ENCODE measurements around the gene SAFB. TPM values are rescaled to one million over a fixed set of nuclear protein-coding genes. Genes with fewer than 3 reads are reported as not detected.

SAFB gene
- total and polyA plus RNA-seq, 2 of the 13 experiments (the other 11 are each of a cell fraction or from before 2014, with no cell fraction given): 21.0 to 28.4 TPM

GRCh38 chr19:5592531-5593342 lies 30.1 kb upstream of the SAFB start:
- Histone ChIP-seq H3K9me3 (ENCODE audit: low read length) (no peaks in the 10 kb centered on the region), H3K27ac (ENCODE audit: extremely low read length, insufficient read depth, low read length) (no peak overlapping the region), H3K27me3 (ENCODE audit: control insufficient read depth in 1 of 2, insufficient read depth in 2 of 2, low read length in 2 of 2) (no peaks in the 10 kb centered on the region), H4K20me1 (ENCODE audit: insufficient read depth, low read length) (peaks cover 4% of the 10 kb centered on the region; the same call in 1 of the 2 replicates), H3K4me3 (replicated peaks in 1 of 3; ENCODE audit: insufficient read depth in 1 of 3, low read depth in 2 of 3, low read length in 3 of 3) (no peak overlapping the region), H3K36me3 (replicated peaks in 1 of 2; ENCODE audit: control insufficient read depth in 1 of 2, insufficient read depth in 2 of 2, low read length in 2 of 2) (peaks cover 44 to 91% of the 10 kb centered on the region in 2 experiments), H3K4me1 (ENCODE audit: insufficient read depth, low read length) (peaks cover 22% of the 10 kb centered on the region), H3K9ac (ENCODE audit: insufficient read depth, low read depth, low read length) (no peak overlapping the region), H2AFZ (ENCODE audit: low read length) (no peak overlapping the region), H3K79me2 (ENCODE audit: insufficient read depth, low read length) (no peaks in the 10 kb centered on the region), H3K4me2 (ENCODE audit: low read depth, low read length) (no peak overlapping the region)
- no peak for DNase-seq (ENCODE audit: low spot score)
- no peak for TF ChIP-seq SP1 (IDR thresholded peaks at IDR 0.05)
- TF ChIP-seq SP1 (CRISPR knock-in tag; IDR thresholded peaks at IDR 0.05): no peak
- CTCF ChIA-PET (ENCODE audit: low intra/inter-chr PET ratio, low total read pairs): no interaction called here
- POLR2A ChIA-PET: no interaction called here
- BruUV-seq (replicated peaks): no TSS peak
- ATAC-seq: no peak
- in situ Hi-C loops (cut with HindIII; ENCODE audit: extremely low pct_ligation_motif_present, low pct_unique_long_range_greater_than_20kb) (no loop called here), intact Hi-C loops (cut with micrococcal nuclease; ENCODE audit: unreplicated experiment) (no loop called here)
- WGBS (ENCODE audit: low lambda C conversion rate): 98% methylated on average over 23 of the region's 24 CpGs
- FAIRE-seq: no peak

GRCh38 chr19:5593343-5594255 lies 29.3 kb upstream of the SAFB start:
- intact Hi-C loops (cut with micrococcal nuclease; ENCODE audit: unreplicated experiment): no loop called here
- H2AFZ ChIP-seq (ENCODE audit: low read length): no peak overlapping the region
- ChIA-PET CTCF (ENCODE audit: low intra/inter-chr PET ratio, low total read pairs) (no interaction called here), POLR2A (interaction anchor here (2.6 kb wide), 1 partner anchor 29 kb away, joined by 12 read pairs; the partner anchor contains the start of genes SAFB and SAFB2)
- DNase-seq (ENCODE audit: low spot score) (no peak), FAIRE-seq (no peak), ATAC-seq (no peak)
- no peaks in the 10 kb centered on the region for H3K27me3 ChIP-seq (ENCODE audit: control insufficient read depth in 1 of 2, insufficient read depth in 2 of 2, low read length in 2 of 2)
- no peak overlapping the region for H3K9ac ChIP-seq (ENCODE audit: insufficient read depth, low read depth, low read length)
- peaks cover 22% of the 10 kb centered on the region for H3K4me1 ChIP-seq (ENCODE audit: insufficient read depth, low read length)
- H3K9me3 ChIP-seq (ENCODE audit: low read length): no peaks in the 10 kb centered on the region
- H3K79me2 ChIP-seq (ENCODE audit: insufficient read depth, low read length): no peaks in the 10 kb centered on the region
- H4K20me1 ChIP-seq (ENCODE audit: insufficient read depth, low read length): peaks cover 4% of the 10 kb centered on the region; the same call in 1 of the 2 replicates
- peak overlapping the region; percentile 78 for H3K27ac ChIP-seq (ENCODE audit: extremely low read length, insufficient read depth, low read length)
- H3K4me2 ChIP-seq (ENCODE audit: low read depth, low read length): no peak overlapping the region
- WGBS (ENCODE audit: low lambda C conversion rate): 98% methylated on average over 67 of the region's 67 CpGs
- peaks cover 49 to 91% of the 10 kb centered on the region in 2 experiments for H3K36me3 ChIP-seq (replicated peaks in 1 of 2; ENCODE audit: control insufficient read depth in 1 of 2, insufficient read depth in 2 of 2, low read length in 2 of 2)
- no peak overlapping the region for H3K4me3 ChIP-seq (replicated peaks in 1 of 3; ENCODE audit: insufficient read depth in 1 of 3, low read depth in 2 of 3, low read length in 3 of 3)
- in situ Hi-C loops (cut with HindIII; ENCODE audit: extremely low pct_ligation_motif_present, low pct_unique_long_range_greater_than_20kb): no loop called here
- no TSS peak for BruUV-seq (replicated peaks)
- TF ChIP-seq HOXA3 (CRISPR knock-in tag; IDR thresholded peaks at IDR 0.05) (0 out of 2 replicates have a peak, but pooled peaks have one; percentile 32), PAXIP1 (CRISPR knock-in tag; conservative IDR thresholded peaks at IDR 0.05) (no peak), ZBTB33 (CRISPR knock-in tag; IDR thresholded peaks at IDR 0.05) (peak; percentile 38; the same call in 1 of the 2 replicates), ZNF547 (CRISPR knock-in tag; IDR thresholded peaks at IDR 0.05) (no peak), ZNF580 (CRISPR knock-in tag; IDR thresholded peaks at IDR 0.05; ENCODE audit: borderline replicate concordance, low read depth) (no peak), ATF3 (CRISPR knock-in tag; IDR thresholded peaks at IDR 0.05) (no peak), RBFOX2 (IDR thresholded peaks at IDR 0.05; ENCODE audit: low read depth, low read length) (peak; percentile 38; the same call in 1 of the 2 replicates)
